GM15510 (cell line): ENCODE measurements around the gene MVD.

Experiments
- POLR2A ChIP-seq: IDR thresholded peaks from 3 replicates; pipeline ENCODE4 v1.6.1; 2011; ENCODE audit warnings: borderline replicate concordance; ENCODE audit not compliant: insufficient read length; ENCODE audit errors: extremely low read depth

MVD gene

GRCh38 chr16:88624977-88625576, 37.8 kb downstream of the MVD start:
- TF ChIP-seq POLR2A = no peak

GRCh38 chr16:88624481-88624880, 38.4 kb downstream of the MVD start:
- no peak for TF ChIP-seq POLR2A

GRCh38 chr16:88623858-88624257, 39.0 kb downstream of the MVD start:
- no peak for TF ChIP-seq POLR2A

GRCh38 chr16:88622866-88623265, 40.0 kb downstream of the MVD start:
- no peak for TF ChIP-seq POLR2A

- TF ChIP-seq POLR2A = no peak
Measured at GRCh38 chr16:88622125-88622524, 40.8 kb downstream of the MVD start.

- TF ChIP-seq POLR2A = no peak
Measured at GRCh38 chr16:88619859-88620815, 42.8 kb downstream of the MVD start.

GRCh38 chr16:88618956-88619667, 43.8 kb downstream of the MVD start:
- TF ChIP-seq POLR2A = no peak

- TF ChIP-seq POLR2A = no peak
Measured at GRCh38 chr16:88618182-88618955, 44.5 kb downstream of the MVD start.

- TF ChIP-seq POLR2A = no peak
Measured at GRCh38 chr16:88617268-88618031, 45.4 kb downstream of the MVD start.

- TF ChIP-seq POLR2A = no peak
Measured at GRCh38 chr16:88616736-88617135, 46.2 kb downstream of the MVD start.

- TF ChIP-seq POLR2A = no peak
Measured at GRCh38 chr16:88616320-88616719, 46.6 kb downstream of the MVD start.

GRCh38 chr16:88614818-88615580, 47.9 kb downstream of the MVD start:
- TF ChIP-seq POLR2A = no peak
